GM23338 (cell line): ENCODE data around the gene ADAMTS8.

Experiments used
- CREB1 ChIP-seq: fragments of 250-450 bp; sonication (Bioruptor Pico); IDR thresholded peaks from 2 replicates; pipeline ENCODE4 v1.5.0; 2020; ENCODE audit warnings: low read depth, mild to moderate bottlenecking, moderate library complexity
- CTCF ChIP-seq, 2 experiments: fragments of 200-600 bp in 1 of 2; sonication (generic) in 1 of 2; conservative IDR thresholded peaks; 2 replicates each; pipeline versions ENCODE4 v1.5.1 to v1.6.1; 2016 to 2017; ENCODE audit warnings: antibody characterized with exemption in 2 of 2, low read depth in 2 of 2, mild to moderate bottlenecking in 2 of 2, moderate library complexity in 1 of 2
- ETS1 ChIP-seq: IDR thresholded peaks from 2 replicates; pipeline ENCODE4 v1.6.1; 2016; ENCODE audit warnings: antibody characterized with exemption
- EZH2 ChIP-seq: fragments of 200-600 bp; sonication (generic); IDR thresholded peaks from one replicate; pipeline ENCODE4 v1.8.0; 2017; ENCODE audit warnings: antibody characterized with exemption, mild to moderate bottlenecking, low read depth; ENCODE audit not compliant: unreplicated experiment
- EZH2phosphoT487 ChIP-seq: fragments of 200-600 bp; sonication (generic); IDR thresholded peaks from one replicate; pipeline ENCODE4 v1.8.1; 2018; ENCODE audit warnings: antibody characterized with exemption; ENCODE audit not compliant: unreplicated experiment
- JUNB ChIP-seq: IDR thresholded peaks from one replicate; pipeline ENCODE4 v1.6.1; 2016; ENCODE audit warnings: antibody characterized with exemption; ENCODE audit not compliant: unreplicated experiment
- POLR2AphosphoS5 ChIP-seq: IDR thresholded peaks from 2 replicates; pipeline ENCODE4 v1.6.1; 2016; ENCODE audit warnings: antibody characterized with exemption, low read depth
- STAT1 ChIP-seq: IDR thresholded peaks from one replicate; pipeline ENCODE4 v1.6.1; 2016; ENCODE audit warnings: antibody characterized with exemption; ENCODE audit not compliant: unreplicated experiment
- ZNF114 ChIP-seq: fragments of 250-450 bp; sonication (Bioruptor Pico); IDR thresholded peaks from 2 replicates; pipeline ENCODE4 v1.5.0; 2020; ENCODE audit warnings: mild to moderate bottlenecking, moderate library complexity
- ZNF331 ChIP-seq: fragments of 250-450 bp; sonication (Bioruptor Pico); IDR thresholded peaks from 2 replicates; pipeline ENCODE4 v1.5.0; 2020; ENCODE audit warnings: low read depth, mild to moderate bottlenecking, moderate library complexity
- TF ChIP-seq, protein P1 (sequence below): IDR thresholded peaks from one replicate; pipeline ENCODE4 v1.6.1; 2018; ENCODE audit warnings: antibody characterized with exemption; ENCODE audit not compliant: unreplicated experiment

DNA sequence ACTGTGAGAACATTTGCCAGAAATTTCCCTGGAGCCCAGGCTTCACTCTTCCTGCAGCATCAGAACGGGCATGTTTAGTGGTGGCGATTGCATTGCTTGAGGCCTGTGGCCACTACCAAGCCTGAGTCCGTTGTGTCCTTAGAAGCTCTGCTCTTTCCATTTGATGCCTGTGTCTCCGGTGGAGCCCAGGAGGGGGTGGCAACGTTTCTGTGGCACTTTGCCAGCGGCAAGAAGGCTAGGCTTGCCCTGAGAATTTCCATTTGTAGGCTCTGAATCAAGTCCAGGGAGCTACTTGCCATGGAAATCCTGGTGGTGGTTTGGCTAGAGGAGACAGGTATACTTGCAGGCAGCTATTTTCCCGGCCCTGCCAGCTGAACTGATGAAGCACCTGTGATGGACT is 47.1 kb downstream of the ADAMTS8 start:
- TF ChIP-seq STAT1 (no peak), CTCF (conservative IDR thresholded peaks at IDR 0.05; ENCODE audit: low read depth in 2 of 2) (no peak), EZH2phosphoT487 (no peak), CREB1 (CRISPR knock-in tag) (no peak), EZH2 (no peak), ZNF331 (no peak), POLR2AphosphoS5 (no peak), ZNF114 (CRISPR knock-in tag) (no peak), ETS1 (no peak), JUNB (no peak)
- TF ChIP-seq, protein P1, sequence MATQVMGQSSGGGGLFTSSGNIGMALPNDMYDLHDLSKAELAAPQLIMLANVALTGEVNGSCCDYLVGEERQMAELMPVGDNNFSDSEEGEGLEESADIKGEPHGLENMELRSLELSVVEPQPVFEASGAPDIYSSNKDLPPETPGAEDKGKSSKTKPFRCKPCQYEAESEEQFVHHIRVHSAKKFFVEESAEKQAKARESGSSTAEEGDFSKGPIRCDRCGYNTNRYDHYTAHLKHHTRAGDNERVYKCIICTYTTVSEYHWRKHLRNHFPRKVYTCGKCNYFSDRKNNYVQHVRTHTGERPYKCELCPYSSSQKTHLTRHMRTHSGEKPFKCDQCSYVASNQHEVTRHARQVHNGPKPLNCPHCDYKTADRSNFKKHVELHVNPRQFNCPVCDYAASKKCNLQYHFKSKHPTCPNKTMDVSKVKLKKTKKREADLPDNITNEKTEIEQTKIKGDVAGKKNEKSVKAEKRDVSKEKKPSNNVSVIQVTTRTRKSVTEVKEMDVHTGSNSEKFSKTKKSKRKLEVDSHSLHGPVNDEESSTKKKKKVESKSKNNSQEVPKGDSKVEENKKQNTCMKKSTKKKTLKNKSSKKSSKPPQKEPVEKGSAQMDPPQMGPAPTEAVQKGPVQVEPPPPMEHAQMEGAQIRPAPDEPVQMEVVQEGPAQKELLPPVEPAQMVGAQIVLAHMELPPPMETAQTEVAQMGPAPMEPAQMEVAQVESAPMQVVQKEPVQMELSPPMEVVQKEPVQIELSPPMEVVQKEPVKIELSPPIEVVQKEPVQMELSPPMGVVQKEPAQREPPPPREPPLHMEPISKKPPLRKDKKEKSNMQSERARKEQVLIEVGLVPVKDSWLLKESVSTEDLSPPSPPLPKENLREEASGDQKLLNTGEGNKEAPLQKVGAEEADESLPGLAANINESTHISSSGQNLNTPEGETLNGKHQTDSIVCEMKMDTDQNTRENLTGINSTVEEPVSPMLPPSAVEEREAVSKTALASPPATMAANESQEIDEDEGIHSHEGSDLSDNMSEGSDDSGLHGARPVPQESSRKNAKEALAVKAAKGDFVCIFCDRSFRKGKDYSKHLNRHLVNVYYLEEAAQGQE: no peak
